ENCODE measurements around the gene NDUFV1. TPM values are rescaled to one million over a fixed set of nuclear protein-coding genes. Genes with fewer than 3 reads are reported as not detected.
"Not testable (repeated sequence)": the region's sequence is repeated elsewhere in the genome, so short reads cannot be mapped to it uniquely, and the experiment has no call there.

Gene NDUFV1
- total and polyA plus RNA-seq, 2 of the 4 experiments (the other 2 are of a cell fraction): 120 to 133 TPM

GRCh38 chr11:67660752-67661151 is 54.0 kb downstream of the NDUFV1 start:
- H3K79me1 ChIP-seq (ENCODE audit: low read depth in 1 of 2, low read length in 2 of 2); POLR2A ChIA-PET (ENCODE audit: unreplicated experiment); H2AK9ac ChIP-seq (replicated peaks; ENCODE audit: low read depth, low read length, poor library complexity); H2BK120ac ChIP-seq (ENCODE audit: low read depth, low read length); H4K91ac ChIP-seq (ENCODE audit: insufficient read depth, low read depth, low read length); BruUV-seq (replicated peaks); H3K27ac ChIP-seq (ENCODE audit: insufficient read depth, low read length); H3K4me1 ChIP-seq (ENCODE audit: control insufficient read depth, insufficient read depth, low read length); H4K20me1 ChIP-seq (ENCODE audit: insufficient read depth, low read length); intact Hi-C loops (cut with micrococcal nuclease); H4K8ac ChIP-seq (ENCODE audit: low read depth in 2 of 2, low read length in 2 of 2); H2BK20ac ChIP-seq (ENCODE audit: low read depth, low read length); DNase-seq; H3K36me3 ChIP-seq (ENCODE audit: control insufficient read depth, insufficient read depth, low read length); H2AK5ac ChIP-seq (ENCODE audit: low read depth, low read length); H3K18ac ChIP-seq (ENCODE audit: low read depth, low read length); ATAC-seq (ENCODE audit: low read depth); H3K9me3 ChIP-seq (ENCODE audit: control insufficient read depth, insufficient read depth, low read length); H4K5ac ChIP-seq (ENCODE audit: low read depth, low read length); dilution Hi-C loops (cut with HindIII; ENCODE audit: low sequenced_read_pairs, unreplicated experiment); H2AFZ ChIP-seq (replicated peaks; ENCODE audit: low read length, poor library complexity); in situ Hi-C loops (cut with MboI; ENCODE audit: low sequenced_read_pairs); CTCF ChIA-PET; H3K9ac ChIP-seq (ENCODE audit: low read depth, low read length); H3K14ac ChIP-seq (replicated peaks; ENCODE audit: low read depth, low read length); H2BK5ac ChIP-seq (ENCODE audit: low read depth, low read length, poor library complexity, severe bottlenecking); H3K23ac ChIP-seq (ENCODE audit: low read depth, low read length); H2BK15ac ChIP-seq (ENCODE audit: low read depth, low read length); H3K9me1 ChIP-seq (ENCODE audit: insufficient read depth, low read length); H3K4ac ChIP-seq (ENCODE audit: low read depth, low read length); H3K4me2 ChIP-seq (ENCODE audit: low read depth, low read length); H3K56ac ChIP-seq (ENCODE audit: extremely low read depth, insufficient read depth, low read length); H3K4me3 ChIP-seq (ENCODE audit: insufficient read depth, low read depth, low read length): not testable (repeated sequence)
- H3K27me3 ChIP-seq (ENCODE audit: control insufficient read depth, insufficient read depth, low read length): peaks cover 14% of the 10 kb centered on the region
- WGBS, 2 experiments (ENCODE audit: extremely low coverage in 2 of 2, insufficient read length in 1 of 2): no CpG with 5 or more reads among the region's 5 CpGs

Small RNAs within 50 kb of the gene (microRNA-seq; reads per million reads assigned to microRNA genes)
- not detected for gene AP003385.3 (ENCODE audit: insufficient read depth, insufficient read length)

Small RNAs within 50 kb of the gene (small RNA-seq; reads per million reads assigned to genes)
- gene AP003385.3: 0 reads per million in 5 experiments

Other genes with a start within 250 kb of the NDUFV1 start
- 5.0 and 5.6 TPM in 2 replicates for gene CLCF1, start 233.3 kb upstream of the NDUFV1 start, total RNA-seq (2012; rRNA removed)
- gene CLCF1, start 233.3 kb upstream of the NDUFV1 start, polyA plus RNA-seq (2012; rRNA removed): 27.8 and 34.4 TPM in 2 replicates
- gene RAD9A, start 214.9 kb upstream of the NDUFV1 start, total RNA-seq (2012; rRNA removed): 1.9 and 2.0 TPM in 2 replicates
- 10.3 and 12.6 TPM in 2 replicates for gene RAD9A, start 214.9 kb upstream of the NDUFV1 start, polyA plus RNA-seq (2012; rRNA removed)
- gene PPP1CA, start 205.1 kb upstream of the NDUFV1 start, total RNA-seq (2012; rRNA removed): 294 and 313 TPM in 2 replicates
- gene PPP1CA, start 205.1 kb upstream of the NDUFV1 start, polyA plus RNA-seq (2012; rRNA removed): 228 and 260 TPM in 2 replicates
- under 0.01 and 0.18 TPM in 2 replicates for gene TBC1D10C, start 202.9 kb upstream of the NDUFV1 start, total RNA-seq (2012; rRNA removed)
- 0.07 and 0.11 TPM in 2 replicates for gene TBC1D10C, start 202.9 kb upstream of the NDUFV1 start, polyA plus RNA-seq (2012; rRNA removed)
- under 0.01 TPM in 2 replicates for gene CARNS1, start 191.3 kb upstream of the NDUFV1 start, total RNA-seq (2012; rRNA removed)
- 0.23 and 0.32 TPM in 2 replicates for gene CARNS1, start 191.3 kb upstream of the NDUFV1 start, polyA plus RNA-seq (2012; rRNA removed)
- gene RPS6KB2, start 178.4 kb upstream of the NDUFV1 start, total RNA-seq (2012; rRNA removed): 47.8 and 58.4 TPM in 2 replicates
- gene RPS6KB2, start 178.4 kb upstream of the NDUFV1 start, polyA plus RNA-seq (2012; rRNA removed): 50.7 and 55.3 TPM in 2 replicates
- gene PTPRCAP, start 169.3 kb upstream of the NDUFV1 start, total RNA-seq (2012; rRNA removed): not detected in 2 replicates
- 0.14 and 0.24 TPM in 2 replicates for gene PTPRCAP, start 169.3 kb upstream of the NDUFV1 start, polyA plus RNA-seq (2012; rRNA removed)
- gene CORO1B, start 163.5 kb upstream of the NDUFV1 start, total RNA-seq (2012; rRNA removed): 76.4 and 79.4 TPM in 2 replicates
- 138 and 151 TPM in 2 replicates for gene CORO1B, start 163.5 kb upstream of the NDUFV1 start, polyA plus RNA-seq (2012; rRNA removed)
- gene GPR152, start 154.2 kb upstream of the NDUFV1 start, total RNA-seq (2012; rRNA removed): not detected in 2 replicates
- not detected in 2 replicates for gene GPR152, start 154.2 kb upstream of the NDUFV1 start, polyA plus RNA-seq (2012; rRNA removed)
- not detected in 2 replicates for gene CABP4, start 151.6 kb upstream of the NDUFV1 start, total RNA-seq (2012; rRNA removed)
- gene CABP4, start 151.6 kb upstream of the NDUFV1 start, polyA plus RNA-seq (2012; rRNA removed): not detected in 2 replicates
- gene TMEM134, start 137.7 kb upstream of the NDUFV1 start, total RNA-seq (2012; rRNA removed): 12.5 and 18.9 TPM in 2 replicates
- gene TMEM134, start 137.7 kb upstream of the NDUFV1 start, polyA plus RNA-seq (2012; rRNA removed): 55.0 and 64.4 TPM in 2 replicates
- 91.4 and 95.5 TPM in 2 replicates for gene AIP, start 123.9 kb upstream of the NDUFV1 start, total RNA-seq (2012; rRNA removed)
- 122 and 130 TPM in 2 replicates for gene AIP, start 123.9 kb upstream of the NDUFV1 start, polyA plus RNA-seq (2012; rRNA removed)
- 4.7 and 5.0 TPM in 2 replicates for gene PITPNM1, start 101.6 kb upstream of the NDUFV1 start, total RNA-seq (2012; rRNA removed)
- 15.4 and 18.3 TPM in 2 replicates for gene PITPNM1, start 101.6 kb upstream of the NDUFV1 start, polyA plus RNA-seq (2012; rRNA removed)
- gene CDK2AP2, start 98.8 kb upstream of the NDUFV1 start, total RNA-seq (2012; rRNA removed): 8.1 and 9.2 TPM in 2 replicates
- 44.7 and 49.8 TPM in 2 replicates for gene CDK2AP2, start 98.8 kb upstream of the NDUFV1 start, polyA plus RNA-seq (2012; rRNA removed)
- gene CABP2, start 83.5 kb upstream of the NDUFV1 start, total RNA-seq (2012; rRNA removed): not detected in 2 replicates
- not detected in 2 replicates for gene CABP2, start 83.5 kb upstream of the NDUFV1 start, polyA plus RNA-seq (2012; rRNA removed)
- 947 and 1,000 TPM in 2 replicates for gene GSTP1, start 23.1 kb upstream of the NDUFV1 start, total RNA-seq (2012; rRNA removed)
- gene GSTP1, start 23.1 kb upstream of the NDUFV1 start, polyA plus RNA-seq (2012; rRNA removed): 1,539 and 1,653 TPM in 2 replicates
- gene NUDT8, start 23.0 kb downstream of the NDUFV1 start, total RNA-seq (2012; rRNA removed): 0.83 and 1.4 TPM in 2 replicates
- 2.5 and 3.2 TPM in 2 replicates for gene NUDT8, start 23.0 kb downstream of the NDUFV1 start, polyA plus RNA-seq (2012; rRNA removed)
- not detected in 2 replicates for gene TBX10, start 32.8 kb downstream of the NDUFV1 start, total RNA-seq (2012; rRNA removed)
- gene TBX10, start 32.8 kb downstream of the NDUFV1 start, polyA plus RNA-seq (2012; rRNA removed): not detected in 2 replicates
- not detected in 2 replicates for gene ACY3, start 43.8 kb downstream of the NDUFV1 start, total RNA-seq (2012; rRNA removed)
- not detected in 2 replicates for gene ACY3, start 43.8 kb downstream of the NDUFV1 start, polyA plus RNA-seq (2012; rRNA removed)
- gene ALDH3B2, start 67.7 kb downstream of the NDUFV1 start, total RNA-seq (2012; rRNA removed): not detected in 2 replicates
- gene ALDH3B2, start 67.7 kb downstream of the NDUFV1 start, polyA plus RNA-seq (2012; rRNA removed): not detected in 2 replicates